ENCODE results near the gene BACE2. TPM values are rescaled to one million over a fixed set of nuclear protein-coding genes. Genes with fewer than 3 reads are reported as not detected.

Gene BACE2
- 0.81 and 1.8 TPM in 2 replicates for total RNA-seq

DNA sequence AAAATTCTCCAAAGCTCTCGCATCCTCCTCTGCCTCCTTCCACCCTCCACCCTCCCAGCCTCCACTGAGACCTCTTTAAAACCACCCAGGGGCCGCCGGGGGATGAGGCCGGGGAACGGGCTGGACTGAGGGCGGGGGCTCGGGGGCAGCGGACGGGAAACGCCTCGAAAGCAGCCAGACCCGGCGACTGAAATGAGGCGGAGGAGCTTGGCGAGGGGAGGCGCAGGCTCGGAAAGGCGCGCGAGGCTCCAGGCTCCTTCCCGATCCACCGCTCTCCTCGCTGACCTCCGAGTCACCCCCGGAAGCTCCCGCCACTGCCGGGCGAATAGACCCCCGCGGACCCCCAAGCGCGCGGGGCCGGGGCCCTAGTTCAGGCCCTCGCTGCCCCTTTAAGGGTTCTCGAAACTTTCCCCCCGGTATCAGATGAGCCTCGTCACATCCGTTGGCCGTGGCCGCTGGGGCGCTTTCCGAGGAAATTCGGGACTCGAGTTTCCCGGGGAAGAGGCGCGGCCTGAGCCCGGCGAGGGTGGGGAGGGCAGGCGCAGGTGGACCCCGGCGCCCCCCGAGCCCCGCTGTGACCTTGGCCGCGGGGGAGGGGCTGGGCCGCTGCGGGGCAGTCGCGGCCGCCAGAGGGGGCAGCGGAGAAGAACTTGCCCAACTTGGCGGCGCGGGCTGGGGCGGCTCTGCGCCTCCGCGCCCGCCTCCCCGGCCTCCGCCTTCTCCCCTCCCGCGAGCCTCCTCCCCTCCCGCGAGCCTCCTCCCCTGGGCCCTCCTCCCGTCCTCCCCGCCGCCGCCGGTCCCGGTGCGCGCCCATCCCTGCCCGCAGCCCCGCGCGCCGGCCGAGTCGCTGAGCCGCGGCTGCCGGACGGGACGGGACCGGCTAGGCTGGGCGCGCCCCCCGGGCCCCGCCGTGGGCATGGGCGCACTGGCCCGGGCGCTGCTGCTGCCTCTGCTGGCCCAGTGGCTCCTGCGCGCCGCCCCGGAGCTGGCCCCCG, at the start of gene BACE2:
Gene BACE2, plus strand, starts transcription at position 813 of the 995 bp plus-strand sequence. Its CDS starts 104 bp downstream, at position 917.
- H3K27ac Mint-ChIP-seq, result peak within 1 kb of the TSS; percentile 33
- intact Hi-C loops (cut with micrococcal nuclease), result no loop called here
- peak within 1 kb of the TSS; percentile 83 for H3K4me3 Mint-ChIP-seq
- H3K9me3 Mint-ChIP-seq, result no peaks in the 10 kb centered on the region
- peaks cover 52% of the 10 kb centered on the region for H3K27me3 Mint-ChIP-seq (ENCODE audit: insufficient read depth)
- peaks cover 11% of the 10 kb centered on the region for H3K4me1 Mint-ChIP-seq (ENCODE audit: low read depth)
- no peaks in the 10 kb centered on the region for H3K36me3 Mint-ChIP-seq (ENCODE audit: low read depth)
- DNase-seq (ENCODE audit: low spot score), result peak; percentile 49

DNA sequence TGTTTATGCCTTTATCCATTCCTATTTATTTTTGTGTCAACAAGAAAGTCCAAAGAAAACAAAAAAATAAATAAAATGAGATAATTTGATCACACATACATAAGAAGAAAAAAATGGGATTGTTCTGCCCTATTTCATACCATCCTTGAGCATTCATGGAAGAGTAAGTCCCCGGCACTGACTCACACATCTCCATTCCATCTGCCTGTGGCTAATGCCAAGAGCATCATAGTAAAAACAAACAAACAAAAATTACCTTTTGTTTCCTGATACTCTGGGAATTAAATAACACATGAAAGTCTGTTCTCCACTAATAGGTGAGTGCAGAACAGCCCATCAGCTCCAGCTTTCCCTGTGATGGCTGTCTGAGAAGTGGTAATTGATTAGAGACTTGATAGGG, 48.1 kb upstream of the BACE2 start:
- no peak overlapping the region for H3K27ac Mint-ChIP-seq
- H3K4me1 Mint-ChIP-seq (ENCODE audit: low read depth), result no peaks in the 10 kb centered on the region
- no peak overlapping the region for H3K4me3 Mint-ChIP-seq
- H3K36me3 Mint-ChIP-seq (ENCODE audit: low read depth), result no peaks in the 10 kb centered on the region
- H3K9me3 Mint-ChIP-seq, result no peaks in the 10 kb centered on the region
- DNase-seq (ENCODE audit: low spot score), result no peak
- peaks cover 2% of the 10 kb centered on the region for H3K27me3 Mint-ChIP-seq (ENCODE audit: insufficient read depth)
- intact Hi-C loops (cut with micrococcal nuclease), result loop anchor here (10.0 kb wide), 1 partner anchor 345 kb away; no protein-coding TSS in a partner anchor

DNA sequence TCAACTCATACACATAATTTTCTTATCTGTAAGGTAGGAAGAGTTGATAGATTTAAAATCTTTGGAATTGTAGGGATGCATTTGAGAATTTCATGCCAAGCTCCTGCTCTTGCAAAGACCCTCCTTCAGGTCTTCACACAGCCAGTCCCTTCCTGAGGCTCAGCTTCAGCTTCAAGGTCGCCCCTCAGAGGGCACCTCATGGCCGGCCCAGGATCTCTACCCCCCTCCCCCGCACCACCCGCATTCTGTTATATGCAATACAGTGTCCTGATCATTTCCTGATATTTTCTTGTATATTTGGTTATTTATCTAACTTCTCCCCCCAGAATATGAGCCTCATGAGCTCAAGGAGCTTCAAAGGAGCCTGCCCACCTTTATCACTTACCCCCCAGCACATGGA, 47.0 kb upstream of the BACE2 start:
- no peak for DNase-seq (ENCODE audit: low spot score)
- Mint-ChIP-seq H3K27me3 (ENCODE audit: insufficient read depth) (peaks cover 2% of the 10 kb centered on the region), H3K36me3 (ENCODE audit: low read depth) (no peaks in the 10 kb centered on the region), H3K4me1 (ENCODE audit: low read depth) (no peaks in the 10 kb centered on the region), H3K4me3 (no peak overlapping the region), H3K9me3 (no peaks in the 10 kb centered on the region), H3K27ac (no peak overlapping the region)
- intact Hi-C loops (cut with micrococcal nuclease), result loop anchor here (10.0 kb wide), 1 partner anchor 344 kb away; no protein-coding TSS in a partner anchor

DNA sequence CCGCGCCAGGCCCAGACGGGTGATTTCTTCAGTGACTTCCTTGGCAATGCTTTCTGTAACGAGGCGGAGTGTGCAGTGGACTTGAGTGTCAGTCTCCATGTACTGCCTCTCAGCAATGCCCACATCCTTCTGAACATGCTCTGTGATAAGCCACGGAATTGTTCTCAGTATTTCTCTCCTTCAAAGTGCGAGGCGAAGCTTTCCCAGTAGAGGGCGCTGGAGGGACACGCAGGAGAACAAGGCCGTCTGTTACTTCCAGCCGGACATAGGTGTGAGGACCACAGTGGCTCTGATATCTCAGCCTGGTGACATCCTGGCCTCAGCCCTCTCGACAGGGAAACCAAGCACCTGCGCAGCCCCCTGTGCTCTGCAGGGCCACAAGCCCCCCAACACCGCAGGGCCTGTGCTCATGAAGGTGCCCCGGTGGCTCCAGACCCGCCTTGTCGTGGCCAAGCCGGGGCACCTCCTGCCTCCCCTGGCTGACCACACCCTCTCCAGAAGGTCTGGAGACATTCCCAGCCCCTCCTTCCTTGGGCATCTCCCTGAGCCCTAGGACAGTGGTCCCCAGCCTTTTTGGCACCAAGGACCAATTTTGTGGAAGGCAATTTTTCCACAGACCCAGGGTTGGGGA, 46.1 kb upstream of the BACE2 start:
- DNase-seq (ENCODE audit: low spot score), result peak; percentile 37
- Mint-ChIP-seq H3K9me3 (no peaks in the 10 kb centered on the region), H3K27ac (no peak overlapping the region), H3K36me3 (ENCODE audit: low read depth) (no peaks in the 10 kb centered on the region), H3K27me3 (ENCODE audit: insufficient read depth) (peaks cover 2% of the 10 kb centered on the region), H3K4me1 (ENCODE audit: low read depth) (no peaks in the 10 kb centered on the region), H3K4me3 (no peak overlapping the region)
- intact Hi-C loops (cut with micrococcal nuclease), result loop anchor here (10.0 kb wide), 1 partner anchor 343 kb away; no protein-coding TSS in a partner anchor

DNA sequence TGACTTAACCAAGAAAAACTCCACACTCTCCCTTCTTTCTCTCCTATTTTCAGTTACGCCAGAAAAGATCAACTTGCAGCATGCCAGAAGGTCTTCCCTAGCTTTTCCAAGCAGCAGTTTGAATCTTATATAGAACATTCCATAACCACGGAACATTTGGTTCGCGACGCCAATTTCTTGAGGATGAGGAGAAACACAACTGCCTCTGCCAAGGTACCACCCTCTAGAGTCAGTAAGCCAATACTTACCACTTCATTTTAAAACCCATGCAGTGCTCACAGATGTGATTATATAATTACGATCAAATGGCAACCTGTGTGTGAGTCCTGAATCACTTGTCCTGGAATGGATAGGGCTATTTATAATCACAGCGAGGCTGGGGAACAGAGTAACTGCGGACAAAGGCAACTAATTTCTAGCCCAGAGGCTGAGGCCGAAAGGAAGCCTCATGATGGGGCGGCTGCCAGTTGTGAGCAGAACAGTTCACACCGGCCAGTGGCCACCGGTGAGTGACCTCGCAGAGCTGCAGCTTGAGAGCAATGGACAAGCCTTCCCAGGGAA, 43.2 kb upstream of the BACE2 start:
- Mint-ChIP-seq H3K27me3 (ENCODE audit: insufficient read depth) (peaks cover 4% of the 10 kb centered on the region), H3K27ac (no peak overlapping the region), H3K9me3 (peaks cover 5% of the 10 kb centered on the region), H3K36me3 (ENCODE audit: low read depth) (no peaks in the 10 kb centered on the region), H3K4me3 (no peak overlapping the region), H3K4me1 (ENCODE audit: low read depth) (no peaks in the 10 kb centered on the region)
- intact Hi-C loops (cut with micrococcal nuclease), result loop anchor here (10.0 kb wide), 1 partner anchor 340 kb away; no protein-coding TSS in a partner anchor
- no peak for DNase-seq (ENCODE audit: low spot score)

DNA sequence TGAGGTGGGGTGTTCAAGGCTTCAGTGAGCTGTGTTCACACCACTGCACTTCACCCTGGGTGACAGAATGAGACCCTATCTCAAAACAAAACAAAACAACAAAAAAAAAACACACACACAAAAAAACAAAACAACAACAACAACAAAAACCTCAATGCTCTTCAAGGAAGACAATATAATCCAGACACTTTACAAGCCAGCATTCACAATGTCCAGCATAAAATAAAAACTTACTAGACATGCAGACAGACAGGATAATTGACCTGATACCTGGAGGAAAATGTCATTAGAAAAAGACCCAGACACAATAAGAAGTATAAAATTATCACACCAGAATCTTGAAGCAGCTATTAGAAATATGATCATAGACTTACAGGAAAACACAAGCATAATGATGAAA, 39.0 kb upstream of the BACE2 start:
- Mint-ChIP-seq H3K4me1 (ENCODE audit: low read depth) (no peaks in the 10 kb centered on the region), H3K36me3 (ENCODE audit: low read depth) (no peaks in the 10 kb centered on the region), H3K27me3 (ENCODE audit: insufficient read depth) (peaks cover 5% of the 10 kb centered on the region), H3K9me3 (peaks cover 5% of the 10 kb centered on the region), H3K4me3 (no peak overlapping the region), H3K27ac (no peak overlapping the region)
- intact Hi-C loops (cut with micrococcal nuclease), result loop anchor here (10.0 kb wide), 1 partner anchor 336 kb away; no protein-coding TSS in a partner anchor
- DNase-seq (ENCODE audit: low spot score), result no peak

DNA sequence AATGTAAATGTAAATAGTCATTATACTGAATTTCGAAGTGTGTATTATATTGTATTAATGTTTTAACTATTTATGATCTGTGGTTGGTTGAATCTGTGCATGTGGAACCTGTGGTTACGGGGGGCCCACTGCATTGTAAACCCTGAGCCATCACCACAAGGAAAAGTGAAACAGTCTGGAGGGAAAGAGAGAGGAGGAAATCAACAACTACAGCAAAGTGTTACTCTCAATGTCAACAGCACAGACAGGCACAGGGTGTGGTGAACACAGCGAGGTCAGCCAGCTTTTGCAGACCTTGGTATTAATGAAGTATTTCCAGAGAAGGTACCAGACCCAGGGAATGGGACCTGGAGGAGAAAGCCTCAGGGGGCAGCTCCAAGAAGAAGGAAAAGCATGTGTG, 37.1 kb upstream of the BACE2 start:
- Mint-ChIP-seq H3K4me3 (no peak overlapping the region), H3K4me1 (ENCODE audit: low read depth) (no peaks in the 10 kb centered on the region), H3K27me3 (ENCODE audit: insufficient read depth) (peaks cover 5% of the 10 kb centered on the region), H3K9me3 (peaks cover 5% of the 10 kb centered on the region), H3K36me3 (ENCODE audit: low read depth) (no peaks in the 10 kb centered on the region), H3K27ac (no peak overlapping the region)
- intact Hi-C loops (cut with micrococcal nuclease), result no loop called here
- DNase-seq (ENCODE audit: low spot score), result no peak

DNA sequence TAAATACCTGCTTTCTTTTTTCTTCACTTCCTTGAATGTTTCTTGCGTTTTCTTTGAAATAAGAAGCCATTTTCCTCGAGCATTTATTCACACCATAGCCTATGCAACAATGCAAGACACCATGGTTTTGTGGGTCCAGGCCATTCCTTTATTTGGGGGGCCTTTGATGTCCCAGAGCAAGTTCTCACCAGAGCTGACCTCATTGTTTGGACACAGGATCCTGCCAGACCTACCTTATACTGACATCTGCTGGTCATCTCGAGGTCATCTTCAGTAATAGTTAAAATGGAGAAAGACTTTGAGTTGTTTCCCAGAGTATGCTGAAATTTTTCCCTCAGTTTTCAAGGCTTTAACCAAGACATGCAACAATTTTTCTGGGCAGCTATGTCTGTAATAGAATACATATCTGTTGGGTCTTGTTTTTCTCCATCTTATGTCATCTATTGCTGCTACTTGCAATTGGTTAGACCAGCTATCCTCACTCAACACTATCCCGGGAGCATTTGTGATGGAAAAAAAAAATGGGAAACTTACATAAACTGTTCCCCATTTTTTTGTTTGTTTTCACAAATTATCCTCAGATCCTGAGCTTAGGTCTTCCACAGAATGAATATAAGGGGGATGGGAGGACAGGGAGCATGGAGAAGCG, 34.0 kb upstream of the BACE2 start:
- Mint-ChIP-seq H3K27ac (no peak overlapping the region), H3K9me3 (peaks cover 5% of the 10 kb centered on the region), H3K27me3 (ENCODE audit: insufficient read depth) (peaks cover 5% of the 10 kb centered on the region), H3K4me1 (ENCODE audit: low read depth) (no peaks in the 10 kb centered on the region), H3K36me3 (ENCODE audit: low read depth) (no peaks in the 10 kb centered on the region), H3K4me3 (no peak overlapping the region)
- intact Hi-C loops (cut with micrococcal nuclease), result no loop called here
- DNase-seq (ENCODE audit: low spot score), result no peak

DNA sequence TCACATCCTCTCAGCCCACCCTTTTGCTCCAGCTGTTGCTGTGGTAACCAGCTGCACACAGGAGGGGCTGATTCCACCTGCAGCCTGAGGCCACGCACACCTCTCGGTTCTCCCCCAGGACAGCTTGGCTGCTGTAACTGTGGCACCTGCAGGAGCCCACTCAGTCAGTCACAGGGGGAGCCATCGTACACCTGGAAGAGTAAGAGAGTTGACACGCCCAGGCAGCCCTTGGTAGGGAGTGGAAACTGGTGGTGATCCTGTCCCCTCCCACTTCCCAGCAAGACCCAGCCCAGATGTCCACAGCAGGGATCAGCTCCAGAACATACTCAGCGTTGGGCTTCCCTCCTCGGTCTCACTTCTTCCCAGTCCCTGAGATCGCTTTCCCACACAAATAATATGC, 32.2 kb upstream of the BACE2 start:
- no peak for DNase-seq (ENCODE audit: low spot score)
- intact Hi-C loops (cut with micrococcal nuclease), result no loop called here
- no peak overlapping the region for H3K27ac Mint-ChIP-seq
- H3K4me1 Mint-ChIP-seq (ENCODE audit: low read depth), result no peaks in the 10 kb centered on the region
- H3K9me3 Mint-ChIP-seq, result no peaks in the 10 kb centered on the region
- H3K27me3 Mint-ChIP-seq (ENCODE audit: insufficient read depth), result no peaks in the 10 kb centered on the region
- H3K4me3 Mint-ChIP-seq, result no peak overlapping the region
- H3K36me3 Mint-ChIP-seq (ENCODE audit: low read depth), result no peaks in the 10 kb centered on the region

DNA sequence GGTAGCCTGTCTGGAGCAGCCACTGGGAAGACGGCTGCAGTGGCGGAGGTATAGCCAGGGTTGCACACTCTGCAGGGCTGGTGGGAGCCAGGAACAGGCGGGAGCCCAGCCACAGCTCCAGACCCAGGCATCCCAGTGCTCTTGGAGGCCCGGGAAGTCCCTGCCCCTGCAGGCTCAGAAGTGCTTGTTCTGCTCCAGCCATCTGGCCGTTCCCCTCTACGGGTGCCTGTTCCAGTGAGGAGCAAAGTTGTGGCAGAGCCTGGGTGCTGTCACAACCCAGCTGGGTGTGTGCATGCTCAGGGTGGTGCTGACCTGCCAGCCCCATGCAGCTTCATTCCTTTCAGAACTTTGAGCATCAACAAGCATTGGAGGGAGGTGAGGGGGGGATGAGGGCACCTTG, 31.7 kb upstream of the BACE2 start:
- DNase-seq (ENCODE audit: low spot score), result no peak
- no peaks in the 10 kb centered on the region for H3K36me3 Mint-ChIP-seq (ENCODE audit: low read depth)
- intact Hi-C loops (cut with micrococcal nuclease), result no loop called here
- H3K27ac Mint-ChIP-seq, result no peak overlapping the region
- H3K27me3 Mint-ChIP-seq (ENCODE audit: insufficient read depth), result no peaks in the 10 kb centered on the region
- H3K4me3 Mint-ChIP-seq, result no peak overlapping the region
- H3K9me3 Mint-ChIP-seq, result no peaks in the 10 kb centered on the region
- no peaks in the 10 kb centered on the region for H3K4me1 Mint-ChIP-seq (ENCODE audit: low read depth)

DNA sequence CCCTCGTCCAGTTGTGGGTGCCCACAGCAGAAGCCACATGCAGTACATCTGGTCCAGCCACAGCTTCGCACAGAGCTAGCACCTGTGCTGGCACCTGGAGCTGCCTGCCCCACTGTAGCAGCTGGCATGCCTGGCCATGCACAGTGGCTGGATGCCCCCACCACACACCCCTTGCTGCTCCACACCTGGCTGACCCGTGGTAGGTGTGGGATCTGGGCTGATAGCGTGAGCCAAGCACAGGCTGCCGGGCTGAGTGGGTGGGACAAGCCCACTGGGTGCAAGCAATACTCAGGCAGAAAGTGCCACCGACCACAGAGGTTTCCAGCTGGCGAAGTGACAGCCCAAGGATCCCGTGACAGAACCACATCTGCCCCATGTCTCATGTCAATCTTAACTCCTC, 30.6 kb upstream of the BACE2 start:
- Mint-ChIP-seq H3K9me3 (no peaks in the 10 kb centered on the region), H3K4me3 (no peak overlapping the region), H3K27ac (no peak overlapping the region), H3K4me1 (ENCODE audit: low read depth) (no peaks in the 10 kb centered on the region), H3K27me3 (ENCODE audit: insufficient read depth) (no peaks in the 10 kb centered on the region), H3K36me3 (ENCODE audit: low read depth) (no peaks in the 10 kb centered on the region)
- intact Hi-C loops (cut with micrococcal nuclease), result no loop called here
- no peak for DNase-seq (ENCODE audit: low spot score)

DNA sequence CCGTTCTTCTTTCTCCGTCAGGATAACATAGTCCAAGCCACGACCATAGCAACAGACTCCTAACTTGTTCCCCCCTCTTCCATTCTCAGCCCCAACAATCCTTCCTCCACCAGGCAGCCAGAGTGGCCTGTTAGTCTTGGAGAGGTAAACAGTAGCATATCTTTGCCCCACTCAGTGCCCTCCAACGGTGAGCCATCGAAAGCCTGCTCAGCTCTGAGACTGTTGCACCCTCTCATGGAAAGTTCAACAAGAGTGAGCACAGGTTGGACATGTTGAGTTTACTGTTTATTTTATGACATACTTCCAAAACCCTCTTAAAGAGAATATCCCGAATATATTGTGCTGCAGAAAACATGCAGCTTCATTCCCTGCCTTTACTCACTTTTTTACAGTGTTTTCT, 30.1 kb upstream of the BACE2 start:
- no peaks in the 10 kb centered on the region for H3K27me3 Mint-ChIP-seq (ENCODE audit: insufficient read depth)
- H3K27ac Mint-ChIP-seq, result no peak overlapping the region
- no peak overlapping the region for H3K4me3 Mint-ChIP-seq
- no peak for DNase-seq (ENCODE audit: low spot score)
- intact Hi-C loops (cut with micrococcal nuclease), result no loop called here
- H3K9me3 Mint-ChIP-seq, result no peaks in the 10 kb centered on the region
- no peaks in the 10 kb centered on the region for H3K36me3 Mint-ChIP-seq (ENCODE audit: low read depth)
- H3K4me1 Mint-ChIP-seq (ENCODE audit: low read depth), result no peaks in the 10 kb centered on the region
